GM12891 (cell line): ENCODE measurements around the gene CD209.
"Not testable (repeated sequence)": the region's sequence is repeated elsewhere in the genome, so short reads cannot be mapped to it uniquely, and the experiment has no call there.

Source experiments
- DNase-seq: peaks from one replicate; pipeline ENCODE4 v3.0.0; 2011; ENCODE audit warnings: low spot score; ENCODE audit not compliant: insufficient read length
- FAIRE-seq: peaks from 2 replicates; lab custom pipeline; 2011; peaks lifted over from hg19 to GRCh38; lab: Jason Lieb, UNC
- PAX5 ChIP-seq: IDR thresholded peaks from 2 replicates; pipeline ENCODE4 v1.6.1; 2011; ENCODE audit warnings: low read length, moderate library complexity, mild to moderate bottlenecking; ENCODE audit not compliant: insufficient read depth, severe bottlenecking
- POLR2A ChIP-seq: IDR thresholded peaks from 2 replicates; pipeline ENCODE4 v1.6.1; 2011; ENCODE audit warnings: low read depth, low read length, control low read depth
- POLR2AphosphoS5 ChIP-seq: IDR thresholded peaks from 2 replicates; pipeline ENCODE4 v1.6.1; 2011; ENCODE audit warnings: low read depth, low read length, control low read depth
- POU2F2 ChIP-seq: IDR thresholded peaks from 2 replicates; pipeline ENCODE4 v1.6.1; 2011; ENCODE audit warnings: low read depth, mild to moderate bottlenecking, control low read depth, low read length, moderate library complexity
- SPI1 ChIP-seq: IDR thresholded peaks from 2 replicates; pipeline ENCODE4 v1.6.1; 2011; ENCODE audit warnings: low read depth, low read length, control low read depth
- TAF1 ChIP-seq: IDR thresholded peaks from 2 replicates; pipeline ENCODE4 v1.6.1; 2011; ENCODE audit warnings: low read depth, low read length, control low read depth

Gene CD209

GRCh38 chr19:7748756-7749155 lies 1.4 kb upstream of the CD209 start:
- no peak for FAIRE-seq
- TF ChIP-seq POLR2A (no peak), TAF1 (no peak), SPI1 (no peak), POU2F2 (no peak), PAX5 (no peak), POLR2AphosphoS5 (no peak)
- no peak for DNase-seq

- DNase-seq (no peak), FAIRE-seq (no peak)
- TF ChIP-seq POU2F2: no peak
- no peak for TF ChIP-seq POLR2AphosphoS5
- no peak for TF ChIP-seq TAF1
- no peak for TF ChIP-seq POLR2A
- TF ChIP-seq SPI1: no peak
Measured at GRCh38 chr19:7748171-7748570, 837 bp upstream of the CD209 start.

- not testable (repeated sequence) for DNase-seq, FAIRE-seq
Measured at GRCh38 chr19:7746306-7746705, 1.0 kb downstream of the CD209 start.

GRCh38 chr19:7744871-7745650 lies 2.3 kb downstream of the CD209 start:
- no peak for TF ChIP-seq POLR2A
- TF ChIP-seq TAF1: no peak
- no peak for TF ChIP-seq POLR2AphosphoS5
- no peak for TF ChIP-seq POU2F2
- peak; percentile 66 for FAIRE-seq
- no peak for DNase-seq

GRCh38 chr19:7744199-7744786 lies 3.0 kb downstream of the CD209 start:
- FAIRE-seq (peak; percentile 89), DNase-seq (no peak)
- TF ChIP-seq POU2F2 (no peak), SPI1 (no peak), TAF1 (no peak), PAX5 (no peak), POLR2AphosphoS5 (no peak), POLR2A (no peak)

GRCh38 chr19:7743425-7743841 lies 3.9 kb downstream of the CD209 start:
- FAIRE-seq: peak; percentile 76
- peak; percentile 52; the same call in 1 of the 2 replicates for TF ChIP-seq POU2F2
- TF ChIP-seq SPI1: no peak

GRCh38 chr19:7742991-7743390 lies 4.3 kb downstream of the CD209 start:
- TF ChIP-seq POLR2AphosphoS5: no peak
- no peak for TF ChIP-seq PAX5
- no peak for TF ChIP-seq POU2F2
- FAIRE-seq (peak; percentile 81), DNase-seq (no peak)

More at GRCh38 chr19:7743425-7743841, 3.9 kb downstream of the CD209 start:
- DNase-seq: peak; percentile 62

GRCh38 chr19:7742575-7742974 lies 4.8 kb downstream of the CD209 start:
- FAIRE-seq (peak; percentile 13), DNase-seq (no peak)
- no peak for TF ChIP-seq POU2F2
- no peak for TF ChIP-seq TAF1
- no peak for TF ChIP-seq SPI1
- no peak for TF ChIP-seq POLR2AphosphoS5
- no peak for TF ChIP-seq POLR2A
- no peak for TF ChIP-seq PAX5

GRCh38 chr19:7740682-7741054 lies 6.7 kb downstream of the CD209 start:
- DNase-seq: no peak
- FAIRE-seq: no peak

GRCh38 chr19:7739801-7740681 lies 7.3 kb downstream of the CD209 start:
- no peak for FAIRE-seq
- DNase-seq: no peak
- TF ChIP-seq POLR2AphosphoS5 (no peak), SPI1 (no peak), PAX5 (no peak), POLR2A (no peak), POU2F2 (no peak), TAF1 (no peak)

More at GRCh38 chr19:7740682-7741054, 6.7 kb downstream of the CD209 start:
- TF ChIP-seq POLR2A (no peak), SPI1 (no peak), PAX5 (no peak), POU2F2 (no peak), TAF1 (no peak), POLR2AphosphoS5 (no peak)
